OCI-LY1 (cell line): ENCODE results near the gene APBA1.

Source experiments
- H2AFZ ChIP-seq: fragments of 200-600 bp; sonication (generic), shearing (Covaris generic); 2 replicates; pipeline ENCODE4 v1.6.0; 2014; ENCODE audit warnings: antibody characterized with exemption, mild to moderate bottlenecking, low read length
- H3F3A ChIP-seq: fragments of 200-600 bp; sonication (generic), shearing (Covaris generic); 2 replicates; pipeline ENCODE4 v1.6.0; 2014; ENCODE audit warnings: mild to moderate bottlenecking, antibody characterized with exemption, low read length, moderate library complexity; ENCODE audit not compliant: insufficient read depth
- H3K27ac ChIP-seq: fragments of 200-600 bp; sonication (generic); 2 replicates; pipeline ENCODE4 v1.5.1; 2014; ENCODE audit warnings: low read length, mixed run types, mild to moderate bottlenecking, low read depth; ENCODE audit not compliant: poor library complexity, severe bottlenecking
- H3K27me3 ChIP-seq: fragments of 200-600 bp; sonication (generic); 2 replicates; pipeline ENCODE4 v1.6.0; 2014; ENCODE audit warnings: antibody characterized with exemption, mild to moderate bottlenecking, low read length, moderate library complexity; ENCODE audit not compliant: insufficient read depth
- H3K36me3 ChIP-seq: fragments of 200-600 bp; sonication (generic); 2 replicates; pipeline ENCODE4 v1.6.1; 2014; ENCODE audit warnings: mild to moderate bottlenecking, antibody characterized with exemption, low read length, moderate library complexity, mixed read lengths; ENCODE audit not compliant: insufficient read depth
- H3K4me1 ChIP-seq: fragments of 200-600 bp; sonication (generic); 2 replicates; pipeline ENCODE4 v1.5.1; 2014; ENCODE audit warnings: mild to moderate bottlenecking, low read length, moderate library complexity; ENCODE audit not compliant: insufficient read depth, severe bottlenecking
- H3K4me2 ChIP-seq: fragments of 200-600 bp; sonication (generic), shearing (Covaris generic); 2 replicates; pipeline ENCODE4 v1.6.1; 2014; ENCODE audit warnings: low read length
- H3K4me3 ChIP-seq: fragments of 200-600 bp; sonication (generic); 2 replicates; pipeline ENCODE4 v1.5.1; 2014; ENCODE audit warnings: low read length, low read depth, mild to moderate bottlenecking, mixed read lengths; ENCODE audit not compliant: poor library complexity, severe bottlenecking
- H3K79me2 ChIP-seq: fragments of 200-600 bp; shearing (Covaris generic); 2 replicates; pipeline ENCODE4 v1.6.1; 2016; ENCODE audit warnings: mixed run types, low read length, mixed read lengths; ENCODE audit not compliant: insufficient read depth
- H3K9ac ChIP-seq: fragments of 200-600 bp; sonication (generic), shearing (Covaris generic); 2 replicates; pipeline ENCODE4 v1.6.1; 2014; ENCODE audit warnings: mild to moderate bottlenecking, low read length, mixed read lengths
- H3K9me2 ChIP-seq: fragments of 200-600 bp; sonication (generic), shearing (Covaris generic); 2 replicates; pipeline ENCODE4 v1.6.1; 2014; ENCODE audit warnings: low read depth, mild to moderate bottlenecking, low read length, mixed read lengths
- H3K9me3 ChIP-seq: fragments of 200-600 bp; shearing (Covaris generic); 2 replicates; pipeline ENCODE4 v1.6.1; 2014; ENCODE audit warnings: low read length, mixed read lengths
- H4K20me1 ChIP-seq: fragments of 200-600 bp; sonication (generic), shearing (Covaris generic); 2 replicates; pipeline ENCODE4 v1.6.0; 2016; ENCODE audit warnings: mild to moderate bottlenecking, low read length; ENCODE audit not compliant: insufficient read depth
- EZH2 ChIP-seq: fragments of 200-600 bp; sonication (generic), shearing (Covaris generic); IDR thresholded peaks from 2 replicates; pipeline ENCODE4 v1.8.0; 2017; ENCODE audit warnings: borderline replicate concordance, mixed run types, mild to moderate bottlenecking, antibody characterized with exemption, low read length, moderate library complexity, mixed read lengths
- TF ChIP-seq, protein P1 (sequence below): fragments of 200-600 bp; sonication (generic), shearing (Covaris generic); IDR thresholded peaks from 2 replicates; pipeline ENCODE4 v1.5.1; 2017; ENCODE audit warnings: mild to moderate bottlenecking, antibody characterized with exemption, low read length, moderate library complexity, mixed read lengths

The APBA1 gene

GRCh38 chr9:69476797-69477196, 195.4 kb downstream of the APBA1 start:
- H3K27ac ChIP-seq, result no peak overlapping the region
- no peak overlapping the region for H3K4me2 ChIP-seq
- H3K4me3 ChIP-seq, result no peak overlapping the region

GRCh38 chr9:69476016-69476415, 196.2 kb downstream of the APBA1 start:
- Histone ChIP-seq H3K36me3 (no peaks in the 10 kb centered on the region), H4K20me1 (no peaks in the 10 kb centered on the region), H3K79me2 (no peaks in the 10 kb centered on the region), H3K4me2 (no peak overlapping the region), H3K4me3 (no peak overlapping the region), H3K27me3 (no peaks in the 10 kb centered on the region), H2AFZ (no peak overlapping the region), H3F3A (no peaks in the 10 kb centered on the region), H3K4me1 (no peaks in the 10 kb centered on the region), H3K9me2 (no peaks in the 10 kb centered on the region), H3K9ac (no peak overlapping the region), H3K27ac (no peak overlapping the region), H3K9me3 (no peaks in the 10 kb centered on the region)
- no peak for TF ChIP-seq EZH2
- TF ChIP-seq, protein P1, sequence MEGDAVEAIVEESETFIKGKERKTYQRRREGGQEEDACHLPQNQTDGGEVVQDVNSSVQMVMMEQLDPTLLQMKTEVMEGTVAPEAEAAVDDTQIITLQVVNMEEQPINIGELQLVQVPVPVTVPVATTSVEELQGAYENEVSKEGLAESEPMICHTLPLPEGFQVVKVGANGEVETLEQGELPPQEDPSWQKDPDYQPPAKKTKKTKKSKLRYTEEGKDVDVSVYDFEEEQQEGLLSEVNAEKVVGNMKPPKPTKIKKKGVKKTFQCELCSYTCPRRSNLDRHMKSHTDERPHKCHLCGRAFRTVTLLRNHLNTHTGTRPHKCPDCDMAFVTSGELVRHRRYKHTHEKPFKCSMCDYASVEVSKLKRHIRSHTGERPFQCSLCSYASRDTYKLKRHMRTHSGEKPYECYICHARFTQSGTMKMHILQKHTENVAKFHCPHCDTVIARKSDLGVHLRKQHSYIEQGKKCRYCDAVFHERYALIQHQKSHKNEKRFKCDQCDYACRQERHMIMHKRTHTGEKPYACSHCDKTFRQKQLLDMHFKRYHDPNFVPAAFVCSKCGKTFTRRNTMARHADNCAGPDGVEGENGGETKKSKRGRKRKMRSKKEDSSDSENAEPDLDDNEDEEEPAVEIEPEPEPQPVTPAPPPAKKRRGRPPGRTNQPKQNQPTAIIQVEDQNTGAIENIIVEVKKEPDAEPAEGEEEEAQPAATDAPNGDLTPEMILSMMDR, result no peak

More at GRCh38 chr9:69476797-69477196, 195.4 kb downstream of the APBA1 start:
- Histone ChIP-seq H3K9ac (no peak overlapping the region), H3F3A (no peaks in the 10 kb centered on the region), H3K36me3 (no peaks in the 10 kb centered on the region), H3K9me3 (no peaks in the 10 kb centered on the region), H4K20me1 (no peaks in the 10 kb centered on the region), H2AFZ (no peak overlapping the region), H3K9me2 (no peaks in the 10 kb centered on the region), H3K27me3 (no peaks in the 10 kb centered on the region), H3K79me2 (no peaks in the 10 kb centered on the region), H3K4me1 (no peaks in the 10 kb centered on the region)
- TF ChIP-seq, protein P1, result no peak
- no peak for TF ChIP-seq EZH2

DNA sequence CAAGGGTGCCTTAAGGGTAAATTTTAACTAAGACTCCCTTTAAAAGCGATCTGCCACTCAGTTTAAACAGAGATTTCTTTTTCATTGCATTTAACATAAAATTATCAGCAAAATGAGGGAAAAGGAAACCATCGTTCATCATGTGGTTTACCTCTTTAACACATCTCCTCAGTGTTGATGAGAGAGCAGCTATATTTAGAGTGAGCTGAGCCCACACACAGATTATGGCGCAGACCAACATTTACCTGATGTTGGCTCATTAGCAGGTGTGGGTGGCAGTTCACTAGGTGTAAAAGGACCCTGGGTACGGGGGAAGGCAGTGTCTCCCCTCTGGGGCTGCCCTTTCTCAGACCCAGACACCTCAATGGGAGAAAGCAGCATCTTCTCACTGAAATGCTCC, 197.3 kb downstream of the APBA1 start:
- no peaks in the 10 kb centered on the region for H3K79me2 ChIP-seq
- H3F3A ChIP-seq, result no peaks in the 10 kb centered on the region
- no peaks in the 10 kb centered on the region for H3K9me3 ChIP-seq
- no peaks in the 10 kb centered on the region for H3K27me3 ChIP-seq
- no peak overlapping the region for H3K4me2 ChIP-seq
- H3K36me3 ChIP-seq, result no peaks in the 10 kb centered on the region
- H3K4me1 ChIP-seq, result no peaks in the 10 kb centered on the region
- no peak overlapping the region for H3K9ac ChIP-seq
- H4K20me1 ChIP-seq, result no peaks in the 10 kb centered on the region
- no peak overlapping the region for H3K4me3 ChIP-seq
- no peak for TF ChIP-seq EZH2
- TF ChIP-seq, protein P1, result no peak
- H3K27ac ChIP-seq, result no peak overlapping the region
- H3K9me2 ChIP-seq, result no peaks in the 10 kb centered on the region
- H2AFZ ChIP-seq, result no peak overlapping the region
